Activated T-cell treated with anti-CD3 and anti-CD28 coated beads for 48 hours (primary cell): ENCODE measurements around the gene PRRT2.

Experiments
- DNase-seq: peaks from one replicate; pipeline ENCODE4 v3.0.0-alpha.2; 2020; ENCODE audit warnings: low read depth

PRRT2 gene

GRCh38 chr16:29835926-29836325 is 23.9 kb downstream of the PRRT2 start:
- no peak for DNase-seq

DNA sequence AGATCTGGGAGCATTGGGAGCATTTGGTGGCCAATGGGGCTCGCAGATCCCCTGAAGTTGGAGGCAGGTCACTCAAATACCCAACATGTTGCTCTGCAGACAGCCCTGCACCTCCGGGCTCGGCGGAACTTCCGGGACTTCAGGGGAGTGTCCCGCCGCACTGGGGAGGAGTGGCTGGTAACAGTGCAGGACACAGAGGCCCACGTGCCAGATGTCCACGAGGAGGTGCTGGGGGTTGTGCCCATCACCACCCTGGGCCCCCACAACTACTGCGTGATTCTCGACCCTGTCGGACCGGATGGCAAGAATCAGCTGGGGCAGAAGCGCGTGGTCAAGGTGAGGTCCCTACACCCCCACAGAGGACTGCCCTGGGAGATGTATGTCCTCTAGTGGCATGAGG is 24.6 kb downstream of the PRRT2 start:
- DNase-seq: no peak

DNA sequence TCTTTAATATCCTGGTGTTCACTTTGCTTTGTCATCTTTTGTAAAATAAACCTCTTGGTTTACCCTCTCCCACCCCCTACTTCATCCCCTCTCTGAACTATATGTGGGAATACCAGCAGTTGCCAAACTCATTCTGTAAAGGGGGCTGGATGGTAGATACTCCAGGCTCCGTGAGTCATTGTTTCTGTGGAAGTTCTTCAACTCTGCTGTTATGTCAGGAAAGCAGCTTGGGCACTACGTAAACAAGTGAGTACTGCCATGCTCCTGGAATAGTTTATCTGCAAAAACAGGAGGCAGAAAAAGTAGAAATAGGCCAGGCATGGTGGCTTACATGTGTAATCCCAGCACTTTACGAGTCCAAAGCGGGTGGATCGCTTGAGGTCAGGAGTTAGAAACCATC is 25.8 kb downstream of the PRRT2 start:
- DNase-seq: no peak

DNA sequence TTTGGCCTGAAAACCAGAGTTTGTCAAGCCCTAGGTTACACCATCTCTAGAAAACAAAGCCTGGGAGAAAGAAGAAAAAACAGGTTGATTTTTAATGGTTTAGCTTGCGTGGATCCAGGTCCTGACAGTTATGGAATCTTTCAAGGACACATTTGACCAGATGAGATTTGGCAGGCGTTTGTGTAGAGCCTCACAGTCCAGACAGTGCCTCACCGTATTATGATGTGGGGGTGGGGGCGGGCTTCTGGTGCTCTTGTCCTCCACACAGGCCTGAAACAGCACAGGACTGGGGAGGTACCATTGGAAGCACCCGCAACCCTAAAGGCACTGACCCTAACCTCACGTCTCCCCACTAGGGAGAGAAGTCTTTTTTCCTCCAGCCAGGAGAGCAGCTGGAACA is 27.8 kb downstream of the PRRT2 start:
- DNase-seq: no peak

GRCh38 chr16:29840240-29840639 is 28.2 kb downstream of the PRRT2 start:
- DNase-seq: no peak

DNA sequence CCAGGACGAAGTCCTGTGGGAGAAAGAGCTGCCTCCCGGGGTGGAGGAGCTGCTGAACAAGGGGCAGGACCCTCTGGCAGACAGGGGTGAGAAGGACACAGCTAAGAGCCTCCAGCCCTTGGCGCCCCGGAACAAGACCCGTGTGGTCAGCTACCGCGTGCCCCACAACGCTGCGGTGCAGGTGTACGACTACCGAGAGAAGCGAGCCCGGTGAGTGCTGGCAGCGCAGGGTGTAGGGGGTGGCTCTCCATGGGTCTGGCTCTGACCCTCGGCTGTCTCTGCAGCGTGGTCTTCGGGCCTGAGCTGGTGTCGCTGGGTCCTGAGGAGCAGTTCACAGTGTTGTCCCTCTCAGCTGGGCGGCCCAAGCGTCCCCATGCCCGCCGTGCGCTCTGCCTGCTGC is 29.6 kb downstream of the PRRT2 start:
- no peak for DNase-seq

- DNase-seq: no peak
These were observed 30.8 kb downstream of the PRRT2 start for GRCh38 chr16:29842732-29843346.

- DNase-seq: no peak
These were observed 31.9 kb downstream of the PRRT2 start for GRCh38 chr16:29843931-29844330.

DNA sequence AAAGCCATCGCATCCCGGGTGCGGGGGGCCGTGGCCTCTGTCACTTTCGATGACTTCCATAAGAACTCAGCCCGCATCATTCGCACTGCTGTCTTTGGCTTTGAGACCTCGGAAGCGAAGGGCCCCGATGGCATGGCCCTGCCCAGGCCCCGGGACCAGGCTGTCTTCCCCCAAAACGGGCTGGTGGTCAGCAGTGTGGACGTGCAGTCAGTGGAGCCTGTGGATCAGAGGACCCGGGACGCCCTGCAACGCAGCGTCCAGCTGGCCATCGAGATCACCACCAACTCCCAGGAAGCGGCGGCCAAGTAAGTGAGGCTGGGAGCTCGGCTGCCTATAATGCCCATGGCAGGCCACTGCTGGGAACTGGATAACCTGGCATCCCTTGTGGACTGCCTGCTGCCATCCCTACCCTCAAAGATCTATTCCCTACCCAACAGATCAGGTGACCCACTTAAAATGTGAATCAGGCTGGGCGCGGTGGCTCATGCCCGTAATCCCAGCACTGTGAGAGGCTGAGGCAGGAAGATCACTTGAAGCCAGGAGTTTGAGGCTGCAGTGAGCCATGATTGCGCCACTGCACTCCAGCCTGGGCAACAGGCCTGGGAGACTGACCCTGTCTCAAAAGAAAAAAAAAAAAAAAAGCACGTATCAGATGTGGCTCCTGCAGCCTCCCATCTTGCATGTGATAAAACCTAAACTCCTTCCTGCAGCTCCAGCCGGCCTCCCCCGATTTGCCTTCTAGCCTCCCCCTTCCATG is 32.8 kb downstream of the PRRT2 start:
- DNase-seq: no peak

GRCh38 chr16:29845656-29846055 is 33.7 kb downstream of the PRRT2 start:
- DNase-seq: no peak

DNA sequence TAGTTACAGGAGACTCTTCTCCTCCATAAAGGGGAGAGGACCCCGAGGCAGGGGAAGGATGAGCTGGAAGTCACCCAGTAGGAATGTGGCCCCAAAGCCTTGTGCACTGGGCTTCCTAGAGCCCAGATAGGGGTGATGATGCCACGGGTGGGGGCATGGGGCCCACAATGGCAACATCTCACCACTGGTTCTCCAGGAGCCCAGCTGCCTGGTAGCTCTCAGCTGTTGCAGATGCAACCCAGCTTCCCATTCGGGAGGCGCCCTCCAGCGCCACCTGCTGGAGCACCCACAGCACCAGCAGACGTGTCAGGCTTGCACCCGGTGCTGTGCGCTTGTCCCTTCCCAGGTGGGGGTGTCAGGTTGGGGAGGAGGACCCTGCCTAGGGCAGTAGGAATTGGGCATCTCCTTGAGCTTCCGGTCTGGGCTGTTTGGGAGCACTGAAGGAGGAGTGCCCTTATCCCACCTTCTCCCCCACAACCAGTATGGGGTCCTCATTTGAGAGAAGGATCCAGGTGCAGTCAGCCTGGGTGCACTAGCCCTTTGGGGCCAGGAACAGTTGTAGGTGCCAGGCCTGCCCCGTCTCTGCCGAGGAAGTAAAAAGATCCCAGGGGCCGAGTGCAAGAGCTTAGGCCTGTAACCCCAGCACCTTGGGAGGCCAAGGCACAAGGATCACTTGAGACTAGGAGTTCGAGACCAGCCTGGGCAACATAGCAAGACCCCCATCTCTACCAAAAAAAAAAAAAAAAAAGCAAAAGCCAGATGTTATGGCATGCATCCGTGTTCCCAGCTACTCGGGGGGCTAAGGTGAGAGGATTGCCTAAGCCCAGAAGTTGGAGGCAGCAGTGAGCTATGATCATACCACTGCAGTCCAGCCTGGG is 36.7 kb downstream of the PRRT2 start:
- peak; percentile 80 for DNase-seq

DNA sequence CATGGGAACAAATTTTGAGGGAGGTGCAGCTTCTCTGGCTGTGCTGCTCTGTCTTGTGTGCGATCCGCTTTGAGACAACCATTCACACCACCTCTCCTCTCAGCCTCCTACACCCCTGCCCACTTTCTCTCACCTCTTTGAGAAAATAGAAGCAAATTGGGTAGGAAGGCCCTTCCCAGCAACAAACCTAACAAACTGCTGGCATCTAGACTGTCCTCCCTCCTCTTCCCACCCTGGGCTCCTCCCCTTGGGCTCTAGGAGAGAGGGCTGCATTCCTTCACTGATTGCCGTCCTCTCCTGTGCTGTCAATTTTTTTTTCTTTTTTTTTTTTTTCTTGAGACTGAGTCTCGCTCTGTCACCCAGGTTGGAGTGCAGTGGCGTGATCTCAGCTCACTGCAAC is 37.5 kb downstream of the PRRT2 start:
- no peak for DNase-seq

DNA sequence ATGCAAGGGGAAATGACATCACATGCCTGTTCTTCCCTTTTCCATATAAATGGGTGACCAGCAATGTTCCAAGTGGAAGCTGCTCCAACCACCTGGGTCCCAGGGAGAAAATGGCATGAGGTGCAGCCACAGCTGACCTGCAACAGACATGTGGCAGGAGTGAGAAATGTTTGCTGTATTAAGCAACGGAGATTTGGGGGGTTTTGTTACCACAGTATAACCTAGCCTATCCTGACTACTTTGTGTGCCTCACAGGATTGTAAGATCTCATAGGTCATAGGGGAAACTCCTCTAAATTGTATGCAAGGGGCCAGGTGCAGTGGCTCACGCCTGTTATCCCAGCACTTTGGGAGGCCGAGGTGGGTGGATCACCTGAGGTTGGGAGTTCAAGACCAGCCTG is 39.0 kb downstream of the PRRT2 start:
- no peak for DNase-seq

DNA sequence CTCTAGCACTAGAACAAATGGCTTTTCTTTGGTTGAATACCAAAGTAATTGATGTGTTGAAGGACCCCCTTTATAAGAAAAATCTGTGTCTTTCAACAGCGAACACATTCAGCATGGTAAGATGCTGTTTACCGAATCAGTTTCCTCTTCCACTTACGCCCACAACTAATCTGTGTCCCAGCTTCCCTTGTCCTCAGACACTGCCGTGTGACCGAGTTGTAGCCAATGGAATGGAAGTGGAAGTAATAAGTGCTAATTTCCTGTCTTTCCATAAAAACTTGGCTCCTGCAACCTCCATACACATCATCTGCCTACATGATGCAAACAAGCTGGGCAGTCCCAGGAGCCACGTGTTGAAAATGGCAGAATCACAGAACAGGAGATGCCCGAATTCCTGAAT is 40.7 kb downstream of the PRRT2 start:
- DNase-seq: no peak

GRCh38 chr16:29854520-29855100 is 42.6 kb downstream of the PRRT2 start:
- DNase-seq: no peak

- no peak for DNase-seq
These were observed 45.3 kb downstream of the PRRT2 start for GRCh38 chr16:29857133-29857760.

DNA sequence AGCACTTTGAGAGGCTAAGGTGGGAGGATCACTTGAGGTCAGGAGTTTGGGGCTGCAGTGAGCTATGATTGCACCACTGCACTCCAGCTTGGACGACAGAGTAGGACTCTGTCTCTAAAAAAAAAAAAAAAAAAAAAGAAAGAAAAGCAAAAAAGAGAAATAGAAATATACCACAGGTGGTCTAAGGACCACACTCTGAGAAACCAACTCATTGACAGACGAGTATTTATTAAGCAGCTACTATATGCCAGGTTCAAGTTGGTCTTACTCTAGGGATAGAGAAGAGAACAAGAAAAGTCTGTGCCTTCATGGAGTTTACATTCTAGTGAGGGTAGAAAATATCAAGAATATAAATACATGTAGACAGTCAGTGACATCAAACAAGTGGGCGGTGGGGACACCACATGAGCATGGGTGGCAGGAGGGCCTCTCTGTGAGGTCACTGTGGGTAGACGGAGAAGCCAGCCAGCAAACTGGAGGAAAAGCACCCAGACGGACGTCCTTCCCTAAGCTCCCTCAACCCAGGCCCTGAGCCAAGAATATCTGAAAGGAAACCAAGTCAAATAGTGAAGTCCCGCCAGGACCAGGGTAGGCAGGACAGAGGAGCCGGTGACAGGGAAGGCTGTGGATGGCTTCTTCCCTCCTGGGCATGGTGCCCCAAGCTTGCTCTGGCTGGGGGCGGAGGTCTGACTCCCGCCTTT is 46.3 kb downstream of the PRRT2 start:
- DNase-seq: no peak

- DNase-seq: no peak
These were observed 47.0 kb downstream of the PRRT2 start for GRCh38 chr16:29858974-29859373.

DNA sequence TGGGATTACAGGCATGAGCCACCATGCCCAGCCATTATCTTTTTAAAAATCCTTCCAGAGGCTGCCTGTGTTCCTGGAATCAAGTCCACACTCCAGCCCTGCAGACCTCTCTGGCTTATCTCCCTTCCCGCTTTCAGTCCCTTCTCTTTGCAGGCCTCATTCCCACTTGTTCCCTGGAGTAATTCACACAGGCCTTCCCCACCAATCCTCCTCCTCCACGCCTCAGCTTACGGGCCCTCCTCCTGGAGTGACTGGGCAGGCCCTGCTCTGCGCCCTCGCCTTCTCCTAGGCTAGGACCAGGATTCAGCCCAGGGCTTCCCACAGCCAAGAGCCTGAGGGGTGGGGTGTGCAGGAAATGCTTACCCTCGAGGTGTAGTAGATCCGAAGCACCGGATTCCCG is 48.2 kb downstream of the PRRT2 start:
- DNase-seq: no peak

- DNase-seq: no peak
These were observed 50.4 kb downstream of the PRRT2 start for GRCh38 chr16:29862383-29862883.
